HFF-Myc (cell line): ENCODE data around the gene ZBTB43.

Source experiments
- DNase-seq: peaks from one replicate; pipeline ENCODE4 v3.0.0-alpha.2; 2011; ENCODE audit warnings: low read depth; ENCODE audit errors: extremely low read depth
- H3K4me3 ChIP-seq: replicated peaks from 2 replicates; pipeline ENCODE4 v1.5.1; 2011; ENCODE audit warnings: low read depth, mild to moderate bottlenecking, control low read depth, low read length
- CTCF ChIP-seq: IDR thresholded peaks from 2 replicates; pipeline ENCODE4 v1.5.1; 2012; ENCODE audit warnings: mild to moderate bottlenecking, low read depth, low read length, control low read depth; ENCODE audit errors: missing control alignments

Gene ZBTB43

GRCh38 chr9:126885131-126885641 is 80.3 kb downstream of the ZBTB43 start:
- DNase-seq = no peak
- TF ChIP-seq CTCF = no peak
- H3K4me3 ChIP-seq = no peak overlapping the region

GRCh38 chr9:126886034-126886822 is 81.4 kb downstream of the ZBTB43 start:
- DNase-seq = no peak
- H3K4me3 ChIP-seq = no peak overlapping the region
- no peak for TF ChIP-seq CTCF

DNA sequence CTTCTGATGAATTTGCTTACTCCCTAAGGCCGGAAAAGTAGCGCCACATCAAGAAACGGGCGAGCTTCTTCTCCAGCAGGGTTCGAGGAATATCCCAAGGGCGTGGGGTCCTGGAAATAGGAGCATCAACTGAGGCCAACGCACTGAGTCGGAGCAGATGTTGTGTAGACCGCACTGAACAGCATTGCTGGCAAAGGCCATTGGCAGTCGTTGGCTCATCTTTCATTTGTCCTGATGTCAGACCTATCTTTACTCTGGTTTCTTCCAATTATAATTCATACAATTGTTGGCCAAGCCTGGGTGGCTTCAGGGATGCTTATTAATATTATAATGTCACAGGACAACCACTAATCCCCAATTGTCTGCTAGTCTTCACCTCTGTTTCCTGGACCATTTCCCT is 82.1 kb downstream of the ZBTB43 start:
- DNase-seq = no peak
- no peak overlapping the region for H3K4me3 ChIP-seq
- no peak for TF ChIP-seq CTCF
